ENCODE results near the gene DAP. TPM values are rescaled to one million over a fixed set of nuclear protein-coding genes. Genes with fewer than 3 reads are reported as not detected.
A peak's percentile ranks its signal among the peaks of the same experiment; 100 is the strongest.

DAP gene
- total RNA-seq, 1 donor from 2014 or later = 25.8 TPM

GRCh38 chr5:10705747-10706146 lies 55.3 kb downstream of the DAP start:
- TF ChIP-seq CTCF (conservative IDR thresholded peaks at IDR 0.05; ENCODE audit: low read depth, low read length) = no peak
- H3K4me3 ChIP-seq (ENCODE audit: low read depth, low read length) = no peak overlapping the region
- no peak for DNase-seq (ENCODE audit: low read depth)

- H3K4me3 ChIP-seq (ENCODE audit: low read depth, low read length) = no peak overlapping the region
- DNase-seq (ENCODE audit: low read depth) = no peak
- TF ChIP-seq CTCF (conservative IDR thresholded peaks at IDR 0.05; ENCODE audit: low read depth, low read length) = no peak
Measured at GRCh38 chr5:10704949-10705621, 55.9 kb downstream of the DAP start.

GRCh38 chr5:10703676-10704075 lies 57.4 kb downstream of the DAP start:
- DNase-seq (ENCODE audit: low read depth) = no peak
- H3K4me3 ChIP-seq (ENCODE audit: low read depth, low read length) = no peak overlapping the region
- TF ChIP-seq CTCF (conservative IDR thresholded peaks at IDR 0.05; ENCODE audit: low read depth, low read length) = no peak

- H3K4me3 ChIP-seq (ENCODE audit: low read depth, low read length) = no peak overlapping the region
- DNase-seq (ENCODE audit: low read depth) = no peak
- no peak for TF ChIP-seq CTCF (conservative IDR thresholded peaks at IDR 0.05; ENCODE audit: low read depth, low read length)
Measured at GRCh38 chr5:10702911-10703491, 58.0 kb downstream of the DAP start.

- TF ChIP-seq CTCF (conservative IDR thresholded peaks at IDR 0.05; ENCODE audit: low read depth, low read length) = no peak
- no peak overlapping the region for H3K4me3 ChIP-seq (ENCODE audit: low read depth, low read length)
- peak; percentile 96 for DNase-seq (ENCODE audit: low read depth)
Measured at GRCh38 chr5:10702040-10702629, 58.9 kb downstream of the DAP start.

GRCh38 chr5:10701567-10702039 lies 59.4 kb downstream of the DAP start:
- no peak overlapping the region for H3K4me3 ChIP-seq (ENCODE audit: low read depth, low read length)
- no peak for DNase-seq (ENCODE audit: low read depth)
- peak; percentile 51 for TF ChIP-seq CTCF (conservative IDR thresholded peaks at IDR 0.05; ENCODE audit: low read depth, low read length)

Measured in epithelial cell of proximal tubule (primary cell).